ENCODE data around the gene IFNB1.

Gene IFNB1

GRCh38 chr9:21070906-21071305, 6.8 kb downstream of the IFNB1 start:
- no peak for DNase-seq (ENCODE audit: low read depth, low spot score)

GRCh38 chr9:21070171-21070571, 7.6 kb downstream of the IFNB1 start:
- no peak for DNase-seq (ENCODE audit: low read depth, low spot score)

- no peak for DNase-seq (ENCODE audit: low read depth, low spot score)
These were observed 16.7 kb downstream of the IFNB1 start for GRCh38 chr9:21060919-21061561.

- DNase-seq (ENCODE audit: low read depth, low spot score), result no peak
These were observed 20.8 kb downstream of the IFNB1 start for GRCh38 chr9:21056931-21057330.

- no peak for DNase-seq (ENCODE audit: low read depth, low spot score)
These were observed 23.9 kb downstream of the IFNB1 start for GRCh38 chr9:21053851-21054250.

- DNase-seq (ENCODE audit: low read depth, low spot score), result no peak
These were observed 30.5 kb downstream of the IFNB1 start for GRCh38 chr9:21047281-21047691.

GRCh38 chr9:21043841-21044240, 33.9 kb downstream of the IFNB1 start:
- no peak for DNase-seq (ENCODE audit: low read depth, low spot score)

- no peak for DNase-seq (ENCODE audit: low read depth, low spot score)
These were observed 35.3 kb downstream of the IFNB1 start for GRCh38 chr9:21042466-21042865.

- no peak for DNase-seq (ENCODE audit: low read depth, low spot score)
These were observed 38.4 kb downstream of the IFNB1 start for GRCh38 chr9:21039302-21039701.

- no peak for DNase-seq (ENCODE audit: low read depth, low spot score)
These were observed 40.5 kb downstream of the IFNB1 start for GRCh38 chr9:21037278-21037677.

- DNase-seq (ENCODE audit: low read depth, low spot score), result no peak
These were observed 45.9 kb downstream of the IFNB1 start for GRCh38 chr9:21031808-21032183.

GRCh38 chr9:21031091-21031807, 46.5 kb downstream of the IFNB1 start, which contains the start of gene HACD4:
Gene HACD4 (minus strand): TSS chr9:21031640. CDS start chr9:21031590, 50 bp downstream.
- DNase-seq (ENCODE audit: low read depth, low spot score), result peak; percentile 28

- no peak for DNase-seq (ENCODE audit: low read depth, low spot score)
These were observed 47.2 kb downstream of the IFNB1 start for GRCh38 chr9:21030389-21031035.

GRCh38 chr9:21029661-21030060, 48.1 kb downstream of the IFNB1 start:
- no peak for DNase-seq (ENCODE audit: low read depth, low spot score)

GRCh38 chr9:21028466-21028865, 49.3 kb downstream of the IFNB1 start:
- no peak for DNase-seq (ENCODE audit: low read depth, low spot score)

GRCh38 chr9:21027295-21027694, 50.4 kb downstream of the IFNB1 start:
- DNase-seq (ENCODE audit: low read depth, low spot score), result no peak

Measured in activated CD4-positive, CD25-positive, alpha-beta regulatory T cell treated with anti-CD3 and anti-CD28 coated beads, Interleukin-2, amount 50 U/mL, for 16 hours (primary cell).